Measurements from ENCODE around the gene CALN1.

CALN1 gene

DNA sequence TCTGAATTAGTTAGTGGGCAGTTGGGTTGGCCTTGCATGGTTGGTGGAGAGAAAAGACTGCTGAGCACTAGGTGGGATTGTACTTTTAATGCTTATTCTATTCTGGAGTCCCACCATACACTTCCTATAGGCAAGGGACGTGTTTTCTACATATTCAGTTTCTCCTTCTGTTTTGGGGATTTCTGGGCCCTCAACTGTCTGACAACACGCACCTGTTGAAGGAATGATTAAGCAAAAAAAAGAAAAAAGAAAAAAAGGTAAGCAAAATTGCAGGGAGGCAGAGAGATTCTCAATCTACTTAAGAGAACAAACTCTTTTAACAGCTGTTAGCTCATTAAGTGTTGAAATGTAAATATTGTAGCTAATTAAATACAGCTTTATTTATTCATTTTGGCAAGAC, 541.3 kb downstream of the CALN1 start:
- H3K9me3 ChIP-seq (ENCODE audit: control insufficient read depth, low read length) = no peaks in the 10 kb centered on the region
- no peaks in the 10 kb centered on the region for H3K4me1 ChIP-seq (ENCODE audit: control insufficient read depth, insufficient read depth, low read length, poor library complexity, severe bottlenecking)
- no peak overlapping the region for H3K27ac ChIP-seq (ENCODE audit: insufficient read depth, low read length, poor library complexity, severe bottlenecking)
- no peaks in the 10 kb centered on the region for H3K36me3 ChIP-seq (ENCODE audit: control insufficient read depth, insufficient read depth, low read length)
- no peaks in the 10 kb centered on the region for H3K27me3 ChIP-seq (replicated peaks; ENCODE audit: control insufficient read depth, insufficient read depth, low read length, poor library complexity, severe bottlenecking)
- DNase-seq = no peak
- no peak overlapping the region for H3K4me3 ChIP-seq (ENCODE audit: insufficient read depth, low read depth, low read length, poor library complexity, severe bottlenecking)

DNA sequence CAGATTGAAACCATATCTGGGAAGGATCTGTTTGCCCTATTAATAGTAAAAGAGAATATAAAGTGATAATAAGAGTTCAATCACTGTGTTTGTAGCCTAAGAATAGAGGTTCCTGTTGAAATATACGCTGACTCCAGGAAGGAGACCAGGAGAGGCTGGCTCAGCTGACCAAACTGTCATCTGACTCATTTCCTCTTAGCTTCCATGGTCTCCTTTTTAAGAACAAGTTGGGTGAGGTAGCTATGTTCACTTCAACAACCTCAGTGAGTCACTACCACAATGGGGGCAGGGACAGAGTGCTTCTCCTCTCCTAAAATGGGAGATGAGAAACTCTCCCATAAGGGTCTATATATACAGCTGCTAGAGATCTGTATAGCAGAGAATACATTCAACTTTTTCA, 543.3 kb downstream of the CALN1 start:
- H3K27me3 ChIP-seq (replicated peaks; ENCODE audit: control insufficient read depth, insufficient read depth, low read length, poor library complexity, severe bottlenecking) = no peaks in the 10 kb centered on the region
- H3K4me1 ChIP-seq (ENCODE audit: control insufficient read depth, insufficient read depth, low read length, poor library complexity, severe bottlenecking) = no peaks in the 10 kb centered on the region
- DNase-seq = no peak
- no peak overlapping the region for H3K27ac ChIP-seq (ENCODE audit: insufficient read depth, low read length, poor library complexity, severe bottlenecking)
- no peak overlapping the region for H3K4me3 ChIP-seq (ENCODE audit: insufficient read depth, low read depth, low read length, poor library complexity, severe bottlenecking)
- no peaks in the 10 kb centered on the region for H3K9me3 ChIP-seq (ENCODE audit: control insufficient read depth, low read length)
- H3K36me3 ChIP-seq (ENCODE audit: control insufficient read depth, insufficient read depth, low read length) = no peaks in the 10 kb centered on the region

DNA sequence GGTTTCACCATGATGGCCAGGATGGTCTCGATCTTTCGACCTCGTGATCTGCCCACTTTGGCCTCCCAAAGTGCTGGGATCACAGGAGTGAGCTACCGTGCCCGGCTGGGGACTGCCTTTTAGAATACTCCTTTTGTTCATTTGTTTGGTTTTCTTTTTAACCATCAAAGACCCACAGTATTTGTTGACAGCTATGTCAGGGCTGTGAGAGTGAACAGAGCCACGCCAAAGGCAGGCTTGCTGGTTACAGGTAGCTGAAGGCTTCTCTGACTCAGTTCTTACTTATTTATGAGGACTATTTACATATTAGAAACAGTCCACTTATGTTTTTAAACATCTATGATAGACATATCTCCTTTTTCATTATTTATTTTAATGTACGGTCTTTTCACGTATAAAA, 544.5 kb downstream of the CALN1 start:
- Histone ChIP-seq H3K27me3 (replicated peaks; ENCODE audit: control insufficient read depth, insufficient read depth, low read length, poor library complexity, severe bottlenecking) (no peaks in the 10 kb centered on the region), H3K27ac (ENCODE audit: insufficient read depth, low read length, poor library complexity, severe bottlenecking) (no peak overlapping the region), H3K36me3 (ENCODE audit: control insufficient read depth, insufficient read depth, low read length) (no peaks in the 10 kb centered on the region), H3K4me1 (ENCODE audit: control insufficient read depth, insufficient read depth, low read length, poor library complexity, severe bottlenecking) (no peaks in the 10 kb centered on the region), H3K9me3 (ENCODE audit: control insufficient read depth, low read length) (no peaks in the 10 kb centered on the region), H3K4me3 (ENCODE audit: insufficient read depth, low read depth, low read length, poor library complexity, severe bottlenecking) (no peak overlapping the region)
- no peak for DNase-seq

DNA sequence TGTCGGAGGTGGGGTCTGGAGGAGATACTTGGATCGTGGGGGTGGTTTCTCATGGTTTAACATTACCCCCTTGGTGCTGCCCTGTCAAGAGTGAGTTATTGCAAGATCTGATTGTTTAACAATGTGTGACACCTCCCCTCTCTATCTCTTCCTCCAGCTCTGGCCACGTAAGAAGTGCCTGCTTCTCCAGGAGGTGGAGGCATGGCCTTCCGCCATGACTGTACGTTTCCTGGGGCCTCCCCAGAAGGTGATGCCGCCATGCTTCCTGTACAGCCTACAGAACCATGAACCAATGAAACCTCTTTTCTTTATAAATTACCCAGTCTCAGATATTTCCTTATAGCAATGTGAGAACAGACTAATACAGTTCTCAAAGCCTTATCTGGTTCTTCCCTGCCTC, 547.0 kb downstream of the CALN1 start:
- DNase-seq = no peak
- Histone ChIP-seq H3K4me1 (ENCODE audit: control insufficient read depth, insufficient read depth, low read length, poor library complexity, severe bottlenecking) (no peaks in the 10 kb centered on the region), H3K36me3 (ENCODE audit: control insufficient read depth, insufficient read depth, low read length) (no peaks in the 10 kb centered on the region), H3K4me3 (ENCODE audit: insufficient read depth, low read depth, low read length, poor library complexity, severe bottlenecking) (no peak overlapping the region), H3K27ac (ENCODE audit: insufficient read depth, low read length, poor library complexity, severe bottlenecking) (no peak overlapping the region), H3K27me3 (replicated peaks; ENCODE audit: control insufficient read depth, insufficient read depth, low read length, poor library complexity, severe bottlenecking) (no peaks in the 10 kb centered on the region), H3K9me3 (ENCODE audit: control insufficient read depth, low read length) (no peaks in the 10 kb centered on the region)

DNA sequence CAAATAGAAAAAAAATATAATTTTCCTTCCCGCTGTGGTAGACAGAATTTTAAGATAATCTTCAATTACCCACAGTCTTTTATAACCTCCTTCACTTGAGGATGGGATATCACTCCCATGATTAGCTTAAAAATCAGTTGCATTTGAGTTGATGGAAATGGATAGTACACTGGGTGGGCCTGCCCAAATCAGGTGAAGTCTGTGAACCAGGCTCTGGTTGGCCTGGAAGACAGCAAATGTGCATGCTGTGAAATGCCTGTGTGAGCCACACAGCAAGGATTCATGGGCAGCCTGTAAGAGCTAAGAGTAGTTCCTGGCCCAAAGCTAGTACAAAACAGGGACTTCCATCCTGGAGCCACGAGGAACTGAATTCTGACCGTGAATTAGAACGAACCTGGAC, 548.0 kb downstream of the CALN1 start:
- Histone ChIP-seq H3K4me3 (ENCODE audit: insufficient read depth, low read depth, low read length, poor library complexity, severe bottlenecking) (no peak overlapping the region), H3K27me3 (replicated peaks; ENCODE audit: control insufficient read depth, insufficient read depth, low read length, poor library complexity, severe bottlenecking) (no peaks in the 10 kb centered on the region), H3K4me1 (ENCODE audit: control insufficient read depth, insufficient read depth, low read length, poor library complexity, severe bottlenecking) (no peaks in the 10 kb centered on the region), H3K36me3 (ENCODE audit: control insufficient read depth, insufficient read depth, low read length) (no peaks in the 10 kb centered on the region), H3K9me3 (ENCODE audit: control insufficient read depth, low read length) (no peaks in the 10 kb centered on the region), H3K27ac (ENCODE audit: insufficient read depth, low read length, poor library complexity, severe bottlenecking) (no peak overlapping the region)
- no peak for DNase-seq

DNA sequence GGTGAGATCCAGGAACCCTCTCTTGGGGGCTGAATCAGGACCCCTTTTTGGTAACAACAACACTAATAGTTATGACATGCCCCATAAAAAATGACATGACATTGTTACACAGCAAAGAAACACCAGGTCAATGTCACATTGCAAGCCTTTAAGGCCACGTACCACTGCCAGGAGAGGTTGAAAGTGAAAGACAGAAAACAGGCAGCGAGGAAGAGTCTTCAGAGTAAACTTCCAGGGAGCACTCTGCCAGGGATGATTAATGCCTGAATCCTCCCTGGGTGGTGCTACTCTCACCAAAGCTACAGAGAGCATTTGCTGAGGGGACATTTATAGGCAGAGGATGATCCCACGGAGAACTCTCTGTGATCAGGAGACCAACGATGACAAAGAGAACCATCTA, 551.6 kb downstream of the CALN1 start:
- no peaks in the 10 kb centered on the region for H3K9me3 ChIP-seq (ENCODE audit: control insufficient read depth, low read length)

DNA sequence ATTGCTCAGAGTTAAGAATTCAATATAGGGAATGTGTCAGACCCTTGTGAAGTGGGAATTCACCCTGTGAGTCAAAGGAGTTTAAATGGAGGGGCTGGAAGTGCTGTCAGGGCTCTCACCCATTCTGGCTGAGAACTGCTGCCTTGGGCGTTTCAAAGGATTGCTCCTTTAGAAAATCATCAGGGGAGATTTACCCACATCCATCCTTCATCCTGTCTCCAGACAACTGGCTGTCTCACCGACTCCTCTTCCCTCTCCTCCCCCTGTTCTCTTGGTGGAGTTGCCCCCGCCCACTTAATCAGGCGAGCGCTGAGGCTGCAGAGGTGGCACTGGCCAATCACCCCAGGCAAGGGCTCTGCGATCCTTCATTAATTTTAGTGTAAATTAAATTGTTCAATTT, 554.8 kb downstream of the CALN1 start:
- no peak for DNase-seq
- Histone ChIP-seq H3K9me3 (ENCODE audit: control insufficient read depth, low read length) (no peaks in the 10 kb centered on the region), H3K4me1 (ENCODE audit: control insufficient read depth, insufficient read depth, low read length, poor library complexity, severe bottlenecking) (no peaks in the 10 kb centered on the region), H3K27me3 (replicated peaks; ENCODE audit: control insufficient read depth, insufficient read depth, low read length, poor library complexity, severe bottlenecking) (no peaks in the 10 kb centered on the region), H3K36me3 (ENCODE audit: control insufficient read depth, insufficient read depth, low read length) (no peaks in the 10 kb centered on the region), H3K27ac (ENCODE audit: insufficient read depth, low read length, poor library complexity, severe bottlenecking) (no peak overlapping the region), H3K4me3 (ENCODE audit: insufficient read depth, low read depth, low read length, poor library complexity, severe bottlenecking) (no peak overlapping the region)

More for the DNA sequence above, 551.6 kb downstream of the CALN1 start:
- Histone ChIP-seq H3K4me3 (ENCODE audit: insufficient read depth, low read depth, low read length, poor library complexity, severe bottlenecking) (no peak overlapping the region), H3K27ac (ENCODE audit: insufficient read depth, low read length, poor library complexity, severe bottlenecking) (no peak overlapping the region), H3K4me1 (ENCODE audit: control insufficient read depth, insufficient read depth, low read length, poor library complexity, severe bottlenecking) (no peaks in the 10 kb centered on the region), H3K27me3 (replicated peaks; ENCODE audit: control insufficient read depth, insufficient read depth, low read length, poor library complexity, severe bottlenecking) (no peaks in the 10 kb centered on the region), H3K36me3 (ENCODE audit: control insufficient read depth, insufficient read depth, low read length) (no peaks in the 10 kb centered on the region)
- DNase-seq = no peak

DNA sequence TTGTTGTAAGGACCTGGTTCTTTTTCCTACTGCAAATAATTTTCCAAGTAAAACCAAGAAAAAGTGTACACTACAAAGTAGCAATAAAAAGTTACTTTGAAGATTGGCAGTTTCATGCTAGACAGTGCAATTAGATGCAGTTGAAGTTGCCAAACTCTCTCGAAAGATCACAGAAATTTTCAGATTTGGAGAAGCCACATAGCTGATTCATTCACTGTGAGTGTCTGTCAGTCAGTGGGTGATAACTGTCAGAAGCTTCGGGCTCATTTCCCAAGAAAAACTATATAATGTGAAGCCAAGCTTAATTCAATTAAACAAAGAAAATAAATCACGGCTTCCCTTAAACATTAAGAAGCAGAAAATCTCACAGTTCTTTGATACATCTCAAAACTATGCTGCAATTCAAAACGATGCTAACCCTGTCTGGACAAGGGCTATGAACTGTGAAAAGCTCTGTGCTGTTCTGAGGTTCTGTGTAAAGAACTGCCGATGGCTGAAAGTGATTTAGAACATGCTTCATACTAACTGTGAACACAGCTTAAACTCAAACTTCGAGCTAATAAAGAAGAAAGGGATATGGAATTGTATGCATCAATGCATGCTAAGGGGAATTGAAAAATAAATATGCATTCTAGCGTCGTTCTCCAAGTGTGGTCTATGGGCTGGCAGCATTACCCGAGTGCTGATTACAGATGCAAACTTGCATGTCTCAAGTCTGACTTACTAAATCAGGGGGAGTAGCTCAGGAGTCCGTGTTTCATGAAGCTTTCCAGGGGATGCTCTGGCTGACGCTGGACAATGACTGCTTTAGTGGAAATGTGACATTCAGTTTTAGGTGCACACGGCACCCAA, 557.4 kb downstream of the CALN1 start:
- H3K36me3 ChIP-seq (ENCODE audit: control insufficient read depth, insufficient read depth, low read length) = no peaks in the 10 kb centered on the region
- no peak overlapping the region for H3K27ac ChIP-seq (ENCODE audit: insufficient read depth, low read length, poor library complexity, severe bottlenecking)
- no peaks in the 10 kb centered on the region for H3K27me3 ChIP-seq (replicated peaks; ENCODE audit: control insufficient read depth, insufficient read depth, low read length, poor library complexity, severe bottlenecking)
- no peaks in the 10 kb centered on the region for H3K9me3 ChIP-seq (ENCODE audit: control insufficient read depth, low read length)
- no peak for DNase-seq
- no peak overlapping the region for H3K4me3 ChIP-seq (ENCODE audit: insufficient read depth, low read depth, low read length, poor library complexity, severe bottlenecking)
- H3K4me1 ChIP-seq (ENCODE audit: control insufficient read depth, insufficient read depth, low read length, poor library complexity, severe bottlenecking) = no peaks in the 10 kb centered on the region

DNA sequence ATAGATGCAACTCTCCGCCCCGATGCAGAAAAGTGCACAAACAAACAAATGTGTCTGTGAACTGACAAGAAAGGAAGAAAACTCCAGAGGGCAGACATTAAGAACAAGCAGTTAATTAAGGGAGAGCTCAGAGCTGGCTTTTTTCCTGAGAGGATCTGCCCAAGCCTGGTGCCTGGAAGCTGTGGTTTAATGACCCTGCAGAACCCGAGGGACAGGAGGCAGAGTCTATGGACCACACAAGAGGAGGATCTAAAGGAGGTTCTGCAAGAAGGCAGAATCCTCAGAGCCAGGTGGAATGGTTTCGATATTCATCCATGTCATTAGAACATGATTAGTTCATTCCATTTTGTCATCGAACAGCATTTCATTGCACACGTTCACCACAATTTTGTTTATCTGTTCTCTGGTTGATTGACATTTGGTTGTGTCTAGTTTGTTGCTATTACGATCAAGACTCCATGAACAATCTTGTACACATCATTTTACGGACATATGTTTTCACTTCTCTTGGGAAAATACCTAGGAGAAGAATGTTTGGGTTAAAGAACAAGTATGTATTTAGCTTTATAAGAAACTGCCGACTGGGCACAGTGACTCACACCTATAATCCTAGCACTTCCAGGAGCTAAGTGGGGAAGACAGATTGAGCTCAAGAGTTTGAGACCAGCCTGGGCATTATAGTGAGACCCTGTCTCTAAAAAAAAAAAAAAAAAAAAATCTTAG, 560.2 kb downstream of the CALN1 start:
- DNase-seq = no peak
- Histone ChIP-seq H3K4me3 (ENCODE audit: insufficient read depth, low read depth, low read length, poor library complexity, severe bottlenecking) (no peak overlapping the region), H3K27me3 (replicated peaks; ENCODE audit: control insufficient read depth, insufficient read depth, low read length, poor library complexity, severe bottlenecking) (no peaks in the 10 kb centered on the region)

DNA sequence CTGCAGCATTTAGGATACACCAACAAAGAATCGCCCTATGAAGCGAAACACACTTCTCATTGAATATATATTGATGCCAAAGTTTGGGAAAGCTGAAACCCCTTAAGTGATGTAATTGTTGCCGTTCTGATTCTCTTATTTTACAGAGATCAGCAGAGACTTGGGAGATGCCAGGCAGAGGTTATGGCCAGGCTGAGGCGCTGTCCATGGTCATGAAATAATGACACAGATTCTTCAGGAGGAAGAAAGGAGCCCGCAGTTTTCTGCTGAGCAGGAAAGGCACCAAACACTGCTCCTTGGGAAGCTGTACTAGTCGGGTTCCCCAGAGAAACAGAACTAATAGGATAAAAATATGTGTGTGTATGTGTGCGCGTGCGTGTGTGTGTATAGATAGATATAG, 566.0 kb downstream of the CALN1 start:
- Histone ChIP-seq H3K27ac (ENCODE audit: insufficient read depth, low read length, poor library complexity, severe bottlenecking) (no peak overlapping the region), H3K27me3 (replicated peaks; ENCODE audit: control insufficient read depth, insufficient read depth, low read length, poor library complexity, severe bottlenecking) (no peaks in the 10 kb centered on the region), H3K9me3 (ENCODE audit: control insufficient read depth, low read length) (no peaks in the 10 kb centered on the region), H3K36me3 (ENCODE audit: control insufficient read depth, insufficient read depth, low read length) (no peaks in the 10 kb centered on the region), H3K4me3 (ENCODE audit: insufficient read depth, low read depth, low read length, poor library complexity, severe bottlenecking) (no peak overlapping the region), H3K4me1 (ENCODE audit: control insufficient read depth, insufficient read depth, low read length, poor library complexity, severe bottlenecking) (no peaks in the 10 kb centered on the region)
- DNase-seq = no peak

More for the DNA sequence above, 560.2 kb downstream of the CALN1 start:
- Histone ChIP-seq H3K27ac (ENCODE audit: insufficient read depth, low read length, poor library complexity, severe bottlenecking) (no peak overlapping the region), H3K36me3 (ENCODE audit: control insufficient read depth, insufficient read depth, low read length) (no peaks in the 10 kb centered on the region), H3K9me3 (ENCODE audit: control insufficient read depth, low read length) (no peaks in the 10 kb centered on the region), H3K4me1 (ENCODE audit: control insufficient read depth, insufficient read depth, low read length, poor library complexity, severe bottlenecking) (no peaks in the 10 kb centered on the region)
